Adrenal gland (tissue), 5 donors: Measurements from ENCODE around the gene HHLA2.

ENCODE experiments used
- POLR2A ChIP-seq, 2 donors: fragments of 450-650 bp; IDR thresholded peaks; one replicate each; pipeline ENCODE4 v1.6.1; 2017; ENCODE audit warnings: antibody characterized with exemption in 2 of 2, mild to moderate bottlenecking in 2 of 2, moderate library complexity in 1 of 2
- TF ChIP-seq, protein P1 (sequence below), 6 experiments: fragments of 450-650 bp in 4 of 6; fragments of 200-600 bp in 2 of 6; sonication (generic) in 1 of 6; IDR thresholded peaks; 1 replicate in 5 of 6; 2 replicates in 1 of 6; pipeline versions ENCODE4 v1.5.1 to v1.8.0; 2016 to 2021; ENCODE audit warnings: antibody characterized with exemption in 6 of 6, mild to moderate bottlenecking in 2 of 6, moderate library complexity in 1 of 6
- donor health status: DM: no; HTN: no; CAD: no.

DNA sequence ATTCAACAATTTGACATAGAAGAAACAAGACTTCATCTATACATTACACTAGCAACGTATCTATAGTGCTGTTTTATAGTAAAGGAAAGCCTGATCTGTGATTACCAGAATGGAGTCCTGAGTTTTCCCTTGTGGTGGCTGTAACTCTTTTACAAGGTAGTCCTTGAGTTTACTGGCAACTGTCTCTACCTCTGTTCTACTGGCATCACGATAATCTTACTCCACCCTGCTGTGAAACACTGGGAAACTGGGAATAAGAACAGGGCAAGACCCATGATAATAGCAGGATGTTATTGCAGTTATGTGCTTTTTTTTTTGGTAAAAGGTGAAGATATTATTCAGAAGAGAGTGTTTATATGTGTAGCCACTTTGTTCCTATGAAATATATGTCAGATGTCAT lies 12.4 kb upstream of the HHLA2 start:
- TF ChIP-seq, protein P1, sequence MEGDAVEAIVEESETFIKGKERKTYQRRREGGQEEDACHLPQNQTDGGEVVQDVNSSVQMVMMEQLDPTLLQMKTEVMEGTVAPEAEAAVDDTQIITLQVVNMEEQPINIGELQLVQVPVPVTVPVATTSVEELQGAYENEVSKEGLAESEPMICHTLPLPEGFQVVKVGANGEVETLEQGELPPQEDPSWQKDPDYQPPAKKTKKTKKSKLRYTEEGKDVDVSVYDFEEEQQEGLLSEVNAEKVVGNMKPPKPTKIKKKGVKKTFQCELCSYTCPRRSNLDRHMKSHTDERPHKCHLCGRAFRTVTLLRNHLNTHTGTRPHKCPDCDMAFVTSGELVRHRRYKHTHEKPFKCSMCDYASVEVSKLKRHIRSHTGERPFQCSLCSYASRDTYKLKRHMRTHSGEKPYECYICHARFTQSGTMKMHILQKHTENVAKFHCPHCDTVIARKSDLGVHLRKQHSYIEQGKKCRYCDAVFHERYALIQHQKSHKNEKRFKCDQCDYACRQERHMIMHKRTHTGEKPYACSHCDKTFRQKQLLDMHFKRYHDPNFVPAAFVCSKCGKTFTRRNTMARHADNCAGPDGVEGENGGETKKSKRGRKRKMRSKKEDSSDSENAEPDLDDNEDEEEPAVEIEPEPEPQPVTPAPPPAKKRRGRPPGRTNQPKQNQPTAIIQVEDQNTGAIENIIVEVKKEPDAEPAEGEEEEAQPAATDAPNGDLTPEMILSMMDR (IDR thresholded peaks at IDR 0.05), result no peak
- no peak for TF ChIP-seq POLR2A (IDR thresholded peaks at IDR 0.05)
